HG03575 (cell line): ENCODE results near the gene FAM110C.
"Not testable (repeated sequence)": the region's sequence is repeated elsewhere in the genome, so short reads cannot be mapped to it uniquely, and the experiment has no call there.

Experiments used
- ATAC-seq: cut with Tn5 transposase; IDR thresholded peaks from one replicate; pipeline ENCODE4 v1.9.1; 2021; ENCODE audit not compliant: unreplicated experiment, insufficient number of reproducible peaks, low FRiP score; ENCODE audit errors: extremely low read depth

Gene FAM110C

GRCh38 chr2:15916-16315 lies 30.4 kb downstream of the FAM110C start:
- not testable (repeated sequence) for ATAC-seq

GRCh38 chr2:11248-11941 lies 34.9 kb downstream of the FAM110C start:
- ATAC-seq = no peak

GRCh38 chr2:10222-10875 lies 36.0 kb downstream of the FAM110C start:
- no peak for ATAC-seq
